ENCODE results near the gene FOXN3.

DNA sequence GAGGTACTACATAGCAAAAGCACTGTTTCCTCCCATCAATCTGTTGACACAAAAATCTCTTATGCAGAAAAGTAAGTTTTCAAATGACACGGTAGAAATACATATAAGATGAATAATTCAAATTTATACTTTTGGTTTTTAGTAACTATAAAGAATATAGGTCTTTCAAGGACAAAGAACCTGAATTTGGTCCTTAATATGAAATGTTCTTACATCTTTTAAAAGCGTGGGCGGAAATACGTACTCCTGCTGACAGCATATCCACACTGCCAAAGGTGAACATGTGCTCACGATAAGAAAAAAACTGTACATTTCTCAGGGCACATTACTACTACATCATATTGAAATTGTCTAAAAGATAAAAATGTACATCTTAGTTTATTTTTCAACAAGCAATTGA, 127.6 kb downstream of the FOXN3 start:
- TF ChIP-seq, protein P1, sequence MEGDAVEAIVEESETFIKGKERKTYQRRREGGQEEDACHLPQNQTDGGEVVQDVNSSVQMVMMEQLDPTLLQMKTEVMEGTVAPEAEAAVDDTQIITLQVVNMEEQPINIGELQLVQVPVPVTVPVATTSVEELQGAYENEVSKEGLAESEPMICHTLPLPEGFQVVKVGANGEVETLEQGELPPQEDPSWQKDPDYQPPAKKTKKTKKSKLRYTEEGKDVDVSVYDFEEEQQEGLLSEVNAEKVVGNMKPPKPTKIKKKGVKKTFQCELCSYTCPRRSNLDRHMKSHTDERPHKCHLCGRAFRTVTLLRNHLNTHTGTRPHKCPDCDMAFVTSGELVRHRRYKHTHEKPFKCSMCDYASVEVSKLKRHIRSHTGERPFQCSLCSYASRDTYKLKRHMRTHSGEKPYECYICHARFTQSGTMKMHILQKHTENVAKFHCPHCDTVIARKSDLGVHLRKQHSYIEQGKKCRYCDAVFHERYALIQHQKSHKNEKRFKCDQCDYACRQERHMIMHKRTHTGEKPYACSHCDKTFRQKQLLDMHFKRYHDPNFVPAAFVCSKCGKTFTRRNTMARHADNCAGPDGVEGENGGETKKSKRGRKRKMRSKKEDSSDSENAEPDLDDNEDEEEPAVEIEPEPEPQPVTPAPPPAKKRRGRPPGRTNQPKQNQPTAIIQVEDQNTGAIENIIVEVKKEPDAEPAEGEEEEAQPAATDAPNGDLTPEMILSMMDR (IDR thresholded peaks at IDR 0.05) = no peak
- TF ChIP-seq SMC3 (IDR thresholded peaks at IDR 0.05) (no peak), RCOR1 (IDR thresholded peaks at IDR 0.05; ENCODE audit: low read depth, low read length) (no peak), CEBPB (IDR thresholded peaks at IDR 0.05) (no peak), ZFP36 (IDR thresholded peaks at IDR 0.05; ENCODE audit: borderline replicate concordance, partially characterized antibody) (no peak), ESRRA (IDR thresholded peaks at IDR 0.05; ENCODE audit: borderline replicate concordance, low read length) (no peak), EP300 (IDR thresholded peaks at IDR 0.05) (no peak), ZNF302 (CRISPR knock-in tag; IDR thresholded peaks at IDR 0.05) (no peak), JUN (IDR thresholded peaks at IDR 0.05) (no peak), MAZ (IDR thresholded peaks at IDR 0.05; ENCODE audit: borderline replicate concordance, low read depth, low read length) (no peak)
- TF ChIP-seq, protein P2, sequence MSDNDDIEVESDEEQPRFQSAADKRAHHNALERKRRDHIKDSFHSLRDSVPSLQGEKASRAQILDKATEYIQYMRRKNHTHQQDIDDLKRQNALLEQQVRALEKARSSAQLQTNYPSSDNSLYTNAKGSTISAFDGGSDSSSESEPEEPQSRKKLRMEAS (IDR thresholded peaks at IDR 0.05) = no peak
- TF ChIP-seq, protein P3, sequence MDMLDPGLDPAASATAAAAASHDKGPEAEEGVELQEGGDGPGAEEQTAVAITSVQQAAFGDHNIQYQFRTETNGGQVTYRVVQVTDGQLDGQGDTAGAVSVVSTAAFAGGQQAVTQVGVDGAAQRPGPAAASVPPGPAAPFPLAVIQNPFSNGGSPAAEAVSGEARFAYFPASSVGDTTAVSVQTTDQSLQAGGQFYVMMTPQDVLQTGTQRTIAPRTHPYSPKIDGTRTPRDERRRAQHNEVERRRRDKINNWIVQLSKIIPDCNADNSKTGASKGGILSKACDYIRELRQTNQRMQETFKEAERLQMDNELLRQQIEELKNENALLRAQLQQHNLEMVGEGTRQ (IDR thresholded peaks at IDR 0.05) = no peak
- TF ChIP-seq, protein P4, sequence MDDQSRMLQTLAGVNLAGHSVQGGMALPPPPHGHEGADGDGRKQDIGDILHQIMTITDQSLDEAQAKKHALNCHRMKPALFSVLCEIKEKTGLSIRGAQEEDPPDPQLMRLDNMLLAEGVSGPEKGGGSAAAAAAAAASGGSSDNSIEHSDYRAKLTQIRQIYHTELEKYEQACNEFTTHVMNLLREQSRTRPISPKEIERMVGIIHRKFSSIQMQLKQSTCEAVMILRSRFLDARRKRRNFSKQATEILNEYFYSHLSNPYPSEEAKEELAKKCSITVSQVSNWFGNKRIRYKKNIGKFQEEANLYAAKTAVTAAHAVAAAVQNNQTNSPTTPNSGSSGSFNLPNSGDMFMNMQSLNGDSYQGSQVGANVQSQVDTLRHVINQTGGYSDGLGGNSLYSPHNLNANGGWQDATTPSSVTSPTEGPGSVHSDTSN (IDR thresholded peaks at IDR 0.05) = no peak
- TF ChIP-seq, protein P5, sequence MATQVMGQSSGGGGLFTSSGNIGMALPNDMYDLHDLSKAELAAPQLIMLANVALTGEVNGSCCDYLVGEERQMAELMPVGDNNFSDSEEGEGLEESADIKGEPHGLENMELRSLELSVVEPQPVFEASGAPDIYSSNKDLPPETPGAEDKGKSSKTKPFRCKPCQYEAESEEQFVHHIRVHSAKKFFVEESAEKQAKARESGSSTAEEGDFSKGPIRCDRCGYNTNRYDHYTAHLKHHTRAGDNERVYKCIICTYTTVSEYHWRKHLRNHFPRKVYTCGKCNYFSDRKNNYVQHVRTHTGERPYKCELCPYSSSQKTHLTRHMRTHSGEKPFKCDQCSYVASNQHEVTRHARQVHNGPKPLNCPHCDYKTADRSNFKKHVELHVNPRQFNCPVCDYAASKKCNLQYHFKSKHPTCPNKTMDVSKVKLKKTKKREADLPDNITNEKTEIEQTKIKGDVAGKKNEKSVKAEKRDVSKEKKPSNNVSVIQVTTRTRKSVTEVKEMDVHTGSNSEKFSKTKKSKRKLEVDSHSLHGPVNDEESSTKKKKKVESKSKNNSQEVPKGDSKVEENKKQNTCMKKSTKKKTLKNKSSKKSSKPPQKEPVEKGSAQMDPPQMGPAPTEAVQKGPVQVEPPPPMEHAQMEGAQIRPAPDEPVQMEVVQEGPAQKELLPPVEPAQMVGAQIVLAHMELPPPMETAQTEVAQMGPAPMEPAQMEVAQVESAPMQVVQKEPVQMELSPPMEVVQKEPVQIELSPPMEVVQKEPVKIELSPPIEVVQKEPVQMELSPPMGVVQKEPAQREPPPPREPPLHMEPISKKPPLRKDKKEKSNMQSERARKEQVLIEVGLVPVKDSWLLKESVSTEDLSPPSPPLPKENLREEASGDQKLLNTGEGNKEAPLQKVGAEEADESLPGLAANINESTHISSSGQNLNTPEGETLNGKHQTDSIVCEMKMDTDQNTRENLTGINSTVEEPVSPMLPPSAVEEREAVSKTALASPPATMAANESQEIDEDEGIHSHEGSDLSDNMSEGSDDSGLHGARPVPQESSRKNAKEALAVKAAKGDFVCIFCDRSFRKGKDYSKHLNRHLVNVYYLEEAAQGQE (IDR thresholded peaks at IDR 0.05) = no peak
